ENCODE data around the gene KIAA1958.
"Not testable (repeated sequence)": the region's sequence is repeated elsewhere in the genome, so short reads cannot be mapped to it uniquely, and the experiment has no call there.

The KIAA1958 gene

GRCh38 chr9:112555101-112555643 lies 68.5 kb downstream of the KIAA1958 start:
- DNase-seq (ENCODE audit: low read depth in 1 of 2, low spot score in 1 of 2) = no peak

- no peak for DNase-seq (ENCODE audit: low read depth in 1 of 2, low spot score in 1 of 2)
These were observed 69.3 kb downstream of the KIAA1958 start for GRCh38 chr9:112555844-112556482.

GRCh38 chr9:112556497-112557442 lies 70.1 kb downstream of the KIAA1958 start:
- no peak for DNase-seq (ENCODE audit: low read depth in 1 of 2, low spot score in 1 of 2)

GRCh38 chr9:112558476-112558875 lies 71.8 kb downstream of the KIAA1958 start:
- DNase-seq (ENCODE audit: low read depth in 1 of 2, low spot score in 1 of 2) = no peak

GRCh38 chr9:112558978-112559377 lies 72.4 kb downstream of the KIAA1958 start:
- DNase-seq (ENCODE audit: low read depth in 1 of 2, low spot score in 1 of 2) = no peak

GRCh38 chr9:112559629-112560413 lies 73.2 kb downstream of the KIAA1958 start:
- no peak for DNase-seq (ENCODE audit: low read depth in 1 of 2, low spot score in 1 of 2)

- DNase-seq (ENCODE audit: low read depth in 1 of 2, low spot score in 1 of 2) = no peak
These were observed 75.8 kb downstream of the KIAA1958 start for GRCh38 chr9:112562235-112562958.

GRCh38 chr9:112569186-112569585 lies 82.6 kb downstream of the KIAA1958 start:
- no peak for DNase-seq (ENCODE audit: low read depth in 1 of 2, low spot score in 1 of 2)

- DNase-seq (ENCODE audit: low read depth in 1 of 2, low spot score in 1 of 2) = no peak
These were observed 84.1 kb downstream of the KIAA1958 start for GRCh38 chr9:112570671-112571167.

GRCh38 chr9:112571624-112572355 lies 85.2 kb downstream of the KIAA1958 start:
- DNase-seq (ENCODE audit: low read depth in 1 of 2, low spot score in 1 of 2) = no peak

GRCh38 chr9:112572416-112572815 lies 85.8 kb downstream of the KIAA1958 start:
- no peak for DNase-seq (ENCODE audit: low read depth in 1 of 2, low spot score in 1 of 2)

- no peak for DNase-seq (ENCODE audit: low read depth in 1 of 2, low spot score in 1 of 2)
These were observed 87.4 kb downstream of the KIAA1958 start for GRCh38 chr9:112574008-112574407.

- no peak for DNase-seq (ENCODE audit: low read depth in 1 of 2, low spot score in 1 of 2)
These were observed 88.5 kb downstream of the KIAA1958 start for GRCh38 chr9:112575107-112575506.

- DNase-seq (ENCODE audit: low read depth in 1 of 2, low spot score in 1 of 2) = no peak
These were observed 95.0 kb downstream of the KIAA1958 start for GRCh38 chr9:112581469-112582176.

GRCh38 chr9:112582371-112583262 lies 96.0 kb downstream of the KIAA1958 start:
- no peak for DNase-seq (ENCODE audit: low read depth in 1 of 2, low spot score in 1 of 2)

GRCh38 chr9:112586599-112587155 lies 100.0 kb downstream of the KIAA1958 start:
- DNase-seq (ENCODE audit: low read depth in 1 of 2, low spot score in 1 of 2) = no peak

- DNase-seq (ENCODE audit: low read depth in 1 of 2, low spot score in 1 of 2) = not testable (repeated sequence)
These were observed 105.2 kb downstream of the KIAA1958 start for GRCh38 chr9:112591875-112592274.

GRCh38 chr9:112599732-112600131 lies 113.1 kb downstream of the KIAA1958 start:
- no peak for DNase-seq (ENCODE audit: low read depth in 1 of 2, low spot score in 1 of 2)

Data from activated T-helper 1 cell treated with anti-CD3 and anti-CD28 coated beads, Interleukin-2, amount 50 U/mL, for 16 hours (primary cell).